OCI-LY7 (cell line): Measurements from ENCODE around the gene MLLT3. TPM values are rescaled to one million over a fixed set of nuclear protein-coding genes. Genes with fewer than 3 reads are reported as not detected.

Experiments
- BruUV-seq: library from RNA; stranded (reverse); fragments of 400-500 nt; replicated peaks from 2 replicates; lab custom pipeline; 2021; lab: Mats Ljungman, UMichigan
- CTCF ChIA-PET: fragments of 300-600 bp; sonication (Branson Sonifier 250); formaldehyde crosslinking; loops from one replicate; lab custom pipeline; 2022; ENCODE audit warnings: antibody characterized with exemption; ENCODE audit not compliant: unreplicated experiment; lab: Charles Lee
- POLR2A ChIA-PET: fragments of 300-600 bp; sonication (Branson Sonifier 250); formaldehyde crosslinking; loops from one replicate; lab custom pipeline; 2022; ENCODE audit warnings: antibody characterized with exemption; lab: Charles Lee
- DNase-seq: peaks from one replicate; pipeline ENCODE4 v3.0.0-alpha.2; 2015; ENCODE audit warnings: low spot score
- H2AFZ ChIP-seq: fragments of 200-600 bp; sonication (generic), shearing (Covaris generic); 2 replicates; pipeline ENCODE4 v1.6.1; 2014; ENCODE audit warnings: mild to moderate bottlenecking, antibody characterized with exemption, low read length, moderate library complexity
- H3K27ac ChIP-seq: fragments of 200-600 bp; sonication (generic); 2 replicates; pipeline ENCODE4 v1.5.1; 2014; ENCODE audit warnings: mixed run types, low read depth, mild to moderate bottlenecking, moderate library complexity, low read length, inconsistent platforms; ENCODE audit not compliant: poor library complexity, severe bottlenecking
- H3K36me3 ChIP-seq: fragments of 200-600 bp; sonication (generic); 2 replicates; pipeline ENCODE4 v1.6.1; 2014; ENCODE audit warnings: mild to moderate bottlenecking, antibody characterized with exemption, low read length, moderate library complexity, mixed read lengths; ENCODE audit not compliant: insufficient read depth
- H3K4me1 ChIP-seq: fragments of 200-600 bp; sonication (generic); 2 replicates; pipeline ENCODE4 v1.5.1; 2014; ENCODE audit warnings: mild to moderate bottlenecking, low read length; ENCODE audit not compliant: insufficient read depth, poor library complexity, severe bottlenecking
- H3K4me2 ChIP-seq: fragments of 200-600 bp; sonication (generic); 2 replicates; pipeline ENCODE4 v1.6.1; 2014; ENCODE audit warnings: mild to moderate bottlenecking, low read length
- H3K4me3 ChIP-seq: fragments of 200-600 bp; sonication (generic); 2 replicates; pipeline ENCODE4 v1.5.1; 2014; ENCODE audit warnings: mild to moderate bottlenecking, low read depth, low read length; ENCODE audit not compliant: poor library complexity, severe bottlenecking
- H3K79me2 ChIP-seq: fragments of 200-600 bp; sonication (generic); 2 replicates; pipeline ENCODE4 v1.6.1; 2016; ENCODE audit warnings: low read depth, mild to moderate bottlenecking, low read length, moderate library complexity, mixed read lengths; ENCODE audit not compliant: insufficient read depth
- H3K9me2 ChIP-seq: fragments of 200-600 bp; sonication (generic); 2 replicates; pipeline ENCODE4 v1.6.1; 2016; ENCODE audit warnings: mild to moderate bottlenecking, low read length, mixed read lengths; ENCODE audit not compliant: insufficient read depth
- H3K9me3 ChIP-seq: fragments of 200-600 bp; sonication (generic); 2 replicates; pipeline ENCODE4 v1.6.1; 2014; ENCODE audit warnings: mild to moderate bottlenecking, mixed run types, low read length, mixed read lengths
- H4K20me1 ChIP-seq: fragments of 200-600 bp; sonication (generic); 2 replicates; pipeline ENCODE4 v1.6.1; 2014; ENCODE audit warnings: mild to moderate bottlenecking, antibody characterized with exemption, low read length, moderate library complexity, mixed read lengths; ENCODE audit not compliant: insufficient read depth
- CTCF ChIP-seq: fragments of 200-600 bp; sonication (generic); conservative IDR thresholded peaks from 2 replicates; pipeline ENCODE4 v1.5.1; 2014; ENCODE audit warnings: mild to moderate bottlenecking, antibody characterized with exemption, low read length, moderate library complexity, mixed read lengths
- EZH2phosphoT487 ChIP-seq: fragments of 200-600 bp; sonication (generic); IDR thresholded peaks from 2 replicates; pipeline ENCODE4 v1.6.1; 2018; ENCODE audit warnings: low read depth, borderline replicate concordance, mild to moderate bottlenecking, mixed run types, antibody characterized with exemption, low read length, moderate library complexity, mixed read lengths
- intact Hi-C: fragments of 100-400 bp; cut with micrococcal nuclease; formaldehyde crosslinking; loops from one replicate; pipeline ENCODE4 v1.10.0; 2022; ENCODE audit not compliant: unreplicated experiment
- total RNA-seq, 2 experiments: library from RNA; depleted of rRNA in 1 of 2; stranded (reverse); fragments of >200 nt in 1 of 2; shearing (Covaris generic) in 1 of 2; gene quantifications; 2 replicates each; pipeline ENCODE4 v1.2.3, GENCODE V29; 2014 to 2022

MLLT3 gene
- total RNA-seq, 2 experiments from 2014 or later: 7.1 to 9.9 TPM

GRCh38 chr9:20442461-20443319, 179.6 kb downstream of the MLLT3 start:
- Histone ChIP-seq H3K9me3 (no peaks in the 10 kb centered on the region), H4K20me1 (no peaks in the 10 kb centered on the region), H3K9me2 (no peaks in the 10 kb centered on the region), H3K4me3 (no peak overlapping the region), H2AFZ (no peak overlapping the region), H3K36me3 (no peaks in the 10 kb centered on the region), H3K4me1 (no peaks in the 10 kb centered on the region), H3K4me2 (no peak overlapping the region), H3K27ac (no peak overlapping the region), H3K79me2 (no peaks in the 10 kb centered on the region)
- BruUV-seq: no TSS peak
- ChIA-PET CTCF (no interaction called here), POLR2A (no interaction called here)
- intact Hi-C loops: no loop called here
- TF ChIP-seq EZH2phosphoT487 (no peak), CTCF (no peak)
- DNase-seq: no peak

DNA sequence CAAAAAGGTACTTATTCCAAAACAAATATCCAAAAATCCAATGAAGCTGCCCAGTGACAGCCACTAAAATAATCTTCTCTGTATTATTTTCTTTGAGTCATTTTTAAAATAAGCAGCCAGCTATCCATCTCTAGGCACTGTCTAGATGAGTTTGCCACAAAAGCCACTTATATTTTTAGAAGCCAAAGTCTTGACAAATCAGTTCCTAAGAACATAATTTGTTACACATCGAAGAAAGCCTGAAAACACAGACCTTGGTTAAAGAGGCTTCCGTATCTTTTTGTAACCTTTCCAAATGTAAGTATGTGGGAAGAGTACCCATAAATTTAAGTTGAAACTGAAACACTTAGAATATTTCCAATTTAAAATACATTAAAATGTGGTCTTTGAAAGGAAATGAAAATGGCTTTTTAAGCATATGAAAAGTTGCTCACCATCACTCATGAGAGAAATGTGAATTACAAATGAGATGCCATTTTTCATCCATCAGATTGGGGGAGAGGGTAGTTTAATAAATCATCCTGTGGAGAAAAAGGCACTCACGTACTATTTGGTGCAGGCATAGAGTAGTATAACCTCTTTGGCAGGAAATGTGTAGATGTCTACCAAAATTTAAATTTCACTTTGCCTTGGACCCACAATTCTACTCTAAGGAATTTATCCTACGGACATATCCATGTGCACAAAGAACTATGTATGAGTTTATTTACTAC, 180.4 kb downstream of the MLLT3 start:
- Histone ChIP-seq H3K36me3 (no peaks in the 10 kb centered on the region), H3K4me1 (no peaks in the 10 kb centered on the region), H3K79me2 (no peaks in the 10 kb centered on the region), H4K20me1 (no peaks in the 10 kb centered on the region), H3K9me2 (no peaks in the 10 kb centered on the region), H3K4me3 (no peak overlapping the region), H3K27ac (no peak overlapping the region), H2AFZ (no peak overlapping the region), H3K9me3 (no peaks in the 10 kb centered on the region), H3K4me2 (no peak overlapping the region)
- TF ChIP-seq CTCF (no peak), EZH2phosphoT487 (no peak)
- ChIA-PET POLR2A (no interaction called here), CTCF (no interaction called here)
- no TSS peak for BruUV-seq
- intact Hi-C loops: no loop called here
- DNase-seq: no peak
